OCI-LY7 (cell line): ENCODE results near the gene CTSV. TPM values are rescaled to one million over a fixed set of nuclear protein-coding genes. Genes with fewer than 3 reads are reported as not detected.

Source experiments
- BruUV-seq: library from RNA; stranded (reverse); fragments of 400-500 nt; replicated peaks from 2 replicates; lab custom pipeline; 2021; lab: Mats Ljungman, UMichigan
- CTCF ChIA-PET: fragments of 300-600 bp; sonication (Branson Sonifier 250); formaldehyde crosslinking; loops from one replicate; lab custom pipeline; 2022; ENCODE audit warnings: antibody characterized with exemption; ENCODE audit not compliant: unreplicated experiment; lab: Charles Lee
- POLR2A ChIA-PET: fragments of 300-600 bp; sonication (Branson Sonifier 250); formaldehyde crosslinking; loops from one replicate; lab custom pipeline; 2022; ENCODE audit warnings: antibody characterized with exemption; lab: Charles Lee
- DNase-seq: peaks from one replicate; pipeline ENCODE4 v3.0.0-alpha.2; 2015; ENCODE audit warnings: low spot score
- H2AFZ ChIP-seq: fragments of 200-600 bp; sonication (generic), shearing (Covaris generic); 2 replicates; pipeline ENCODE4 v1.6.1; 2014; ENCODE audit warnings: mild to moderate bottlenecking, antibody characterized with exemption, low read length, moderate library complexity
- H3K27ac ChIP-seq: fragments of 200-600 bp; sonication (generic); 2 replicates; pipeline ENCODE4 v1.5.1; 2014; ENCODE audit warnings: mixed run types, low read depth, mild to moderate bottlenecking, moderate library complexity, low read length, inconsistent platforms; ENCODE audit not compliant: poor library complexity, severe bottlenecking
- H3K36me3 ChIP-seq: fragments of 200-600 bp; sonication (generic); 2 replicates; pipeline ENCODE4 v1.6.1; 2014; ENCODE audit warnings: mild to moderate bottlenecking, antibody characterized with exemption, low read length, moderate library complexity, mixed read lengths; ENCODE audit not compliant: insufficient read depth
- H3K4me1 ChIP-seq: fragments of 200-600 bp; sonication (generic); 2 replicates; pipeline ENCODE4 v1.5.1; 2014; ENCODE audit warnings: mild to moderate bottlenecking, low read length; ENCODE audit not compliant: insufficient read depth, poor library complexity, severe bottlenecking
- H3K4me2 ChIP-seq: fragments of 200-600 bp; sonication (generic); 2 replicates; pipeline ENCODE4 v1.6.1; 2014; ENCODE audit warnings: mild to moderate bottlenecking, low read length
- H3K4me3 ChIP-seq: fragments of 200-600 bp; sonication (generic); 2 replicates; pipeline ENCODE4 v1.5.1; 2014; ENCODE audit warnings: mild to moderate bottlenecking, low read depth, low read length; ENCODE audit not compliant: poor library complexity, severe bottlenecking
- H3K79me2 ChIP-seq: fragments of 200-600 bp; sonication (generic); 2 replicates; pipeline ENCODE4 v1.6.1; 2016; ENCODE audit warnings: low read depth, mild to moderate bottlenecking, low read length, moderate library complexity, mixed read lengths; ENCODE audit not compliant: insufficient read depth
- H3K9me2 ChIP-seq: fragments of 200-600 bp; sonication (generic); 2 replicates; pipeline ENCODE4 v1.6.1; 2016; ENCODE audit warnings: mild to moderate bottlenecking, low read length, mixed read lengths; ENCODE audit not compliant: insufficient read depth
- H3K9me3 ChIP-seq: fragments of 200-600 bp; sonication (generic); 2 replicates; pipeline ENCODE4 v1.6.1; 2014; ENCODE audit warnings: mild to moderate bottlenecking, mixed run types, low read length, mixed read lengths
- H4K20me1 ChIP-seq: fragments of 200-600 bp; sonication (generic); 2 replicates; pipeline ENCODE4 v1.6.1; 2014; ENCODE audit warnings: mild to moderate bottlenecking, antibody characterized with exemption, low read length, moderate library complexity, mixed read lengths; ENCODE audit not compliant: insufficient read depth
- CTCF ChIP-seq: fragments of 200-600 bp; sonication (generic); conservative IDR thresholded peaks from 2 replicates; pipeline ENCODE4 v1.5.1; 2014; ENCODE audit warnings: mild to moderate bottlenecking, antibody characterized with exemption, low read length, moderate library complexity, mixed read lengths
- EZH2phosphoT487 ChIP-seq: fragments of 200-600 bp; sonication (generic); IDR thresholded peaks from 2 replicates; pipeline ENCODE4 v1.6.1; 2018; ENCODE audit warnings: low read depth, borderline replicate concordance, mild to moderate bottlenecking, mixed run types, antibody characterized with exemption, low read length, moderate library complexity, mixed read lengths
- intact Hi-C: fragments of 100-400 bp; cut with micrococcal nuclease; formaldehyde crosslinking; loops from one replicate; pipeline ENCODE4 v1.10.0; 2022; ENCODE audit not compliant: unreplicated experiment
- total RNA-seq, 2 experiments: library from RNA; depleted of rRNA in 1 of 2; stranded (reverse); fragments of >200 nt in 1 of 2; shearing (Covaris generic) in 1 of 2; gene quantifications; 2 replicates each; pipeline ENCODE4 v1.2.3, GENCODE V29; 2014 to 2022

CTSV gene
- total RNA-seq, 2 experiments from 2014 or later = 0.25 to 1.3 TPM

- Histone ChIP-seq H3K79me2 (no peaks in the 10 kb centered on the region), H3K27ac (no peak overlapping the region), H3K9me2 (no peaks in the 10 kb centered on the region), H3K4me3 (no peak overlapping the region), H3K4me2 (no peak overlapping the region), H3K9me3 (no peaks in the 10 kb centered on the region), H3K36me3 (no peaks in the 10 kb centered on the region), H2AFZ (no peak overlapping the region), H4K20me1 (no peaks in the 10 kb centered on the region), H3K4me1 (no peaks in the 10 kb centered on the region)
- intact Hi-C loops = no loop called here
- POLR2A ChIA-PET = no interaction called here
- no TSS peak for BruUV-seq
- CTCF ChIA-PET = no interaction called here
- TF ChIP-seq EZH2phosphoT487 = no peak
- TF ChIP-seq CTCF = no peak
- no peak for DNase-seq
These were observed 37.3 kb upstream of the CTSV start for GRCh38 chr9:97076238-97076637.

GRCh38 chr9:97075289-97075985 is 36.5 kb upstream of the CTSV start:
- H3K9me2 ChIP-seq = no peaks in the 10 kb centered on the region
- TF ChIP-seq CTCF = no peak
- TF ChIP-seq EZH2phosphoT487 = no peak
- no peak overlapping the region for H3K27ac ChIP-seq
- ChIA-PET CTCF (no interaction called here), POLR2A (no interaction called here)
- H2AFZ ChIP-seq = no peak overlapping the region
- no peak overlapping the region for H3K4me3 ChIP-seq
- no peaks in the 10 kb centered on the region for H3K36me3 ChIP-seq
- intact Hi-C loops = no loop called here
- no peaks in the 10 kb centered on the region for H3K9me3 ChIP-seq
- no peaks in the 10 kb centered on the region for H3K79me2 ChIP-seq
- no peak overlapping the region for H3K4me2 ChIP-seq
- no TSS peak for BruUV-seq
- H4K20me1 ChIP-seq = no peaks in the 10 kb centered on the region
- no peaks in the 10 kb centered on the region for H3K4me1 ChIP-seq
- DNase-seq = no peak

GRCh38 chr9:97073506-97073905 is 34.6 kb upstream of the CTSV start:
- ChIA-PET POLR2A (no interaction called here), CTCF (no interaction called here)
- Histone ChIP-seq H3K79me2 (no peaks in the 10 kb centered on the region), H2AFZ (no peak overlapping the region), H4K20me1 (no peaks in the 10 kb centered on the region), H3K36me3 (no peaks in the 10 kb centered on the region), H3K9me2 (no peaks in the 10 kb centered on the region), H3K4me3 (no peak overlapping the region), H3K27ac (no peak overlapping the region), H3K9me3 (no peaks in the 10 kb centered on the region), H3K4me2 (no peak overlapping the region), H3K4me1 (no peaks in the 10 kb centered on the region)
- BruUV-seq = no TSS peak
- intact Hi-C loops = no loop called here
- no peak for TF ChIP-seq CTCF
- TF ChIP-seq EZH2phosphoT487 = no peak
- DNase-seq = no peak
